Measurements from ENCODE around the gene COMT. TPM values are rescaled to one million over a fixed set of nuclear protein-coding genes. Genes with fewer than 3 reads are reported as not detected.
A peak's percentile ranks its signal among the peaks of the same experiment; 100 is the strongest.

COMT gene
- total and polyA plus RNA-seq, 5 donors from 2014 or later: 27.3 to 106 (median 93.0) TPM

DNA sequence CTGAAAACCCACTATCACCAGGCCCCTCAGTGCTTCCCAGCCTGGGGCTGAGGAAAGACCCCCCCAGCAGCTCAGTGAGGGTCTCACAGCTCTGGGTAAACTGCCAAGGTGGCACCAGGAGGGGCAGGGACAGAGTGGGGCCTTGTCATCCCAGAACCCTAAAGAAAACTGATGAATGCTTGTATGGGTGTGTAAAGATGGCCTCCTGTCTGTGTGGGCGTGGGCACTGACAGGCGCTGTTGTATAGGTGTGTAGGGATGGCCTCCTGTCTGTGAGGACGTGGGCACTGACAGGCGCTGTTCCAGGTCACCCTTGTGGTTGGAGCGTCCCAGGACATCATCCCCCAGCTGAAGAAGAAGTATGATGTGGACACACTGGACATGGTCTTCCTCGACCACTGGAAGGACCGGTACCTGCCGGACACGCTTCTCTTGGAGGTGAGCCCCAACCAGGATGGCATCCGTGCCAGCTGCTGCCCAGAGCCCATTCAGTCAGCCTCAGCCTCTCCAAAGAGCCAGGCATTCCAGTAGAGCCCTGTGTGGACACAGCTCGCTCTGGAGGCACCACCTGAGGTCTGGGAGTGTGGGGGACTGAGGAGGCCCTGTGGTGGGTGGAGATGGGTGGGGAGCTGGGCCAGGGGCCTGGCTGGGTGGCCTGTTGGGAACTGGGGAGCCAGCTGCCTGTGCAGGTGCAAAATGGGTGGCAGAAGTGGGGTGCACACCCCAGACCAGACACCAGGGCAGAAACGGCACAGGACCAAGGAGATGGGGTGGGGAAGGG, 22.5 kb downstream of the COMT start:
- H3K4me3 Mint-ChIP-seq: no peak overlapping the region
- H3K4me1 ChIP-seq (ENCODE audit: control insufficient read depth, insufficient read depth, low read length, poor library complexity, severe bottlenecking): no peaks in the 10 kb centered on the region
- no peak for DNase-seq

DNA sequence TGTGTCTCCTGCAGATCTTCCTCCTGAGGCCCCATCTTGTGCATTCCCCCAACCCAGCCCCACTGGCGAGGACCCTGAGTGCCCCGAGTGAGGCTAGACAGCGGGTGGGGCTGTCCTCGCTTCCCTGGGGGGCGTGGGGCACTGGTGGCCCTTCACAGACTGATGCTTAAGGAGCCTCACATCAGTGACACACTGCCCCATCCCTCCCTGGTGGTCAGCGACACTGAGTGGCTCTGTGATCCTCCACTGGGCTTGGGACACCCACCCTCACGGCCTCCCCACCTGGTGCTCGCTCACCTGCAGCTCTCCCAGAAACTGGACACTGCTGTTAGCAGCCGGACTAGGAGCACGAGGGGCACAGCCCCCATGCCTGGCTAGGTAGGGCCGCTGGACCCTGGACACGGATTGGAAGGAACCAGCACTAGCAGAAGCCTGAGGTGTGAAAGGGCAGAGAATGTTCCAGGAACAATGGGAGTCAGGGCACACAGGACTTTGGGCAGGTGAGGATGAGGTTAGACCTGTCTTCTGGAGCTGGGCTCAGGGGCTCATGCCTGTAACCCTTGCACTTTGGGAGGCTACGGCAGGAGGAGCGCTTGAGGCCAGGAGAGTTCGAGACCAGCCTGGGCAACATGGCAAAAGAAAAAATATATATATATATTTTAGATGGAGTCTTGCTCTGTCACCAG, 23.3 kb downstream of the COMT start:
- H3K27me3 ChIP-seq (ENCODE audit: control insufficient read depth, insufficient read depth, low read length): no peaks in the 10 kb centered on the region
- Mint-ChIP-seq H3K27ac (no peak overlapping the region), H3K27me3 (no peaks in the 10 kb centered on the region), H3K4me1 (peaks cover 0 to 5% (median 0%) of the 10 kb centered on the region in 4 donors), H3K36me3 (peaks cover 6% of the 10 kb centered on the region), H3K4me3 (no peak overlapping the region), H3K9me3 (no peaks in the 10 kb centered on the region)
- ATAC-seq (ENCODE audit: low read depth in 2 of 2) (no peak), DNase-seq (no peak)
- peaks cover 3% of the 10 kb centered on the region for H3K36me3 ChIP-seq (ENCODE audit: control insufficient read depth, insufficient read depth, low read length)
- H3K4me3 ChIP-seq (ENCODE audit: low read depth, low read length): no peak overlapping the region
- no peak overlapping the region for H3K27ac ChIP-seq (ENCODE audit: insufficient read depth, low read length, poor library complexity, severe bottlenecking)
- no peaks in the 10 kb centered on the region for H3K4me1 ChIP-seq (ENCODE audit: control insufficient read depth, insufficient read depth, low read length, poor library complexity, severe bottlenecking)
- no peaks in the 10 kb centered on the region for H3K9me3 ChIP-seq (ENCODE audit: control insufficient read depth in 2 of 2, low read length in 2 of 2)

More for the DNA sequence above, 22.5 kb downstream of the COMT start:
- H3K4me3 ChIP-seq (ENCODE audit: low read depth, low read length): no peak overlapping the region
- Mint-ChIP-seq H3K36me3 (peaks cover 6% of the 10 kb centered on the region), H3K4me1 (peaks cover 0 to 6% (median 0%) of the 10 kb centered on the region in 4 donors), H3K27me3 (no peaks in the 10 kb centered on the region), H3K27ac (no peak overlapping the region), H3K9me3 (no peaks in the 10 kb centered on the region)
- H3K27me3 ChIP-seq (ENCODE audit: control insufficient read depth, insufficient read depth, low read length): no peaks in the 10 kb centered on the region
- ATAC-seq (ENCODE audit: low read depth in 2 of 2): no peak
- H3K9me3 ChIP-seq (ENCODE audit: control insufficient read depth in 2 of 2, low read length in 2 of 2): no peaks in the 10 kb centered on the region
- no peak overlapping the region for H3K27ac ChIP-seq (ENCODE audit: insufficient read depth, low read length, poor library complexity, severe bottlenecking)
- H3K36me3 ChIP-seq (ENCODE audit: control insufficient read depth, insufficient read depth, low read length): no peaks in the 10 kb centered on the region

DNA sequence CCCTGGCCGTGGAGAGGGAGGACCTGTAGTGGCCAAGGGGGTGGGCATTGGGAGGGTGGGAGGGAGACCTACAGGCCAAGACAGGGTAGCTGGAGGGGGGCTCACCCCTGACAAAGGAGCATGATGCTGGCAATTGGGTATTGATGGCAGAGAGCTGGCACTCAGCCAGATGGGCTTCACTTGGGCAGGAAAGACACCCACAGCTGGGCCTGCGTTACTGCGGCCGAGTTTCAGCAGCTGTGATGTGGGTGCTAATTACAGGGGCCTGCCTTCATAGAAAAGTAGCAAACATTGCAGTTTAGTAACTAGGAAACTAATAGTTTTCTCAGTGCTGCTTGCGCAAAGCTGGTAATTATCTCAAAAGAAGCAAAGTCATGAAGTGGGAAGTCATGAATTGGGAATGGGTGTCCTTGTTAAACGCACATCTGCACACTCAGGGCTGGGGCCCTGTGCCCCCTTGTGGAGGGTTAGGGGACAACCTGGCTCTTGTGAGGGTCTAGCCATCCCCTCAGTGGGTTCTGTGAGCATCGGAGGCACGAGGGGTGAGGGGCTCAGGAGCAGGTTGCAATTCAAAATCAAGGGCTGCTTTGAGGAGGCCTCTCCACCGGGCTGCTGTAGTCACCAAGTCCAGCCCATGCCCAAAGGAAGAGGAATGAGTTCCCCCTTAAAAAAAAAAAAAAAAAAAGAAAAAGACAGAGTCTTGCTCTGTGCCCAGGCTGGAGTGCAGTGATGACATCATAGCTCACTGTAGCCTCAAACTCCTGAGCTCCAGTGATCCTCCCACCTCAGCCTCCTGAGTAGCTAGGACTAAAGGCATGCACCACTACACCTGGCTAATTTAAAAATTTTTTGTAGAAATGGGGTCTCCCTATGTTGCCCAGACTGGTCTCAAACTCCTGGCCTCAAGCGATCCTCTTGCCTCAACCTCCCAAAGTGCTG, 24.5 kb downstream of the COMT start:
- Histone ChIP-seq H3K9me3 (ENCODE audit: control insufficient read depth in 2 of 2, low read length in 2 of 2) (no peaks in the 10 kb centered on the region), H3K4me3 (ENCODE audit: low read depth, low read length) (no peak overlapping the region), H3K4me1 (ENCODE audit: control insufficient read depth, insufficient read depth, low read length, poor library complexity, severe bottlenecking) (peaks cover 6% of the 10 kb centered on the region), H3K36me3 (ENCODE audit: control insufficient read depth, insufficient read depth, low read length) (peaks cover 3% of the 10 kb centered on the region), H3K27ac (ENCODE audit: insufficient read depth, low read length, poor library complexity, severe bottlenecking) (no peak overlapping the region), H3K27me3 (ENCODE audit: control insufficient read depth, insufficient read depth, low read length) (no peaks in the 10 kb centered on the region)
- no peak for DNase-seq
- Mint-ChIP-seq H3K27ac (peak overlapping the region in 1 of 3 donors; percentile 49), H3K36me3 (peaks cover 6% of the 10 kb centered on the region), H3K9me3 (no peaks in the 10 kb centered on the region), H3K4me1 (peaks cover 0 to 10% (median 2%) of the 10 kb centered on the region in 4 donors), H3K4me3 (no peak overlapping the region), H3K27me3 (no peaks in the 10 kb centered on the region)
- ATAC-seq (ENCODE audit: low read depth in 2 of 2): no peak

DNA sequence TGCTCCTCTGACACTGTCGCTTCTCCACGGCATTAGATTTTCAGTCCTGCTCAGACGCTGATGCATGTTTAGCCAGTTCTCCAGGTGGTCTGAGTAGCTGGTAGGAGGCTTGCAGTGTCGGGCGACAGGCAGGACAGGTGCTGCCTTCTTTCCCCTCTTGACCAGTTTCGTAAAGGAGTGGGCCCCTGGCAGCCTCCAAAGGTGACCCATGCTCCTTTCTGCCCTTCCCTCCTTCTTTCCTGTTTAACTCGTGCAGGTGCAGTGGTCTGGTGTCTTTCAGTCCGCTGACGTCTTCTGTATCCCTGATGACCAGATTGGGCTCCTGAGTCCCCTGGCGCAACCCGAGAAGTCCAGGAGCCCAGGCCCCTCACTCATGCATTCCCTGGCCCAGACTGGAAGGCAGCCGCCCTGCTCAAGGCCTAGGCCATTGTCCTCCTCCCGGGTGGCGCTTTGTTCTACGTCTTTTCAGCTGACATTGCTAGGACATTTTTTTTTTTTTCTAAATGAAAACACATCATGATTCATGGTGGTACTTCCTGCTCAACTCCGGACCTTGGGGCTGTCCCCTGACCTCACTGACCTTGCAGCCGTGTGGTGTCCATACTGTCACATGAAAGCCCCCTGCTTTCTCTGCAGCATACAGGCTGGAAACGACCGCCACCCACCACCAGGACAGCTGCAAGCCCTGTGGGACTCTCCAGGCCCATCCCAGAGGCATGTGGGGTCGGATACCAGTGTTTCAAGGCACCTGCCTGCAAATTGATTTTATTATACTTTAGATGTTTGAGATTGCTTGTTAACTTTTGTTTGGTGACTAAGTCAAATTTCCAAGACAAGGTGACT, 25.6 kb downstream of the COMT start:
- H3K27ac Mint-ChIP-seq: peak overlapping the region; percentile 49 to 71 (median 58)
- ATAC-seq (ENCODE audit: low read depth in 2 of 2): no peak
- peaks cover 6% of the 10 kb centered on the region for H3K36me3 Mint-ChIP-seq

DNA sequence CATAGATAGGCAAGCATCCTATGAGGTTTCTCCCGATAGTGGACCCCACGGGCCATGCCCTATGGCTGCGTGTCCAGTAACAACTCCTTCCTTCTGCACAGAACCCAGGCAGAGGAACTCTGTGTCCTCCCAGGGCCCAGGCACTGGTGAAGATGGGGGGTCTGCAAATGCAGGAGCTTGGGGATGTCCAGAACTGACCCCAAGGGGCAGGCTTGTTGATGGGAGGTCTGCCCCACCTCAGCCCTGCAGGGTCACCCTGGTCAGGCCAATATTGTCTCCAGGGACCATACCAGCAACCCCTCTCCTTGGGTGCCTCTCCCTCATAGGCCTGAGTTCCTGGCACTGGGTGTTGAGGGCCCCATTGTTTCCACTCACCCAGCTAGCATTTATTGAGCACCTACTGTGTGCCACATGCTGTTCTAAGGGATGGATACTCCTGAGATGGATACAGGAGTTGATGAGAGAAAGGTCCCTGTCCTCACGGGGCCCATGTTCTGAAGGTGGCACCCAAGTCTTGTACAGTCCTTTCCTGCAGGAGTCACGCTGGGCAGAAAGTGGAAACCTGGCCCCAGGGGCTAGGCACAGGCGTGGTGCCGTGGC, 26.4 kb downstream of the COMT start:
- Mint-ChIP-seq H3K4me1 (peaks cover 0 to 12% (median 2%) of the 10 kb centered on the region in 4 donors), H3K9me3 (no peaks in the 10 kb centered on the region), H3K27me3 (no peaks in the 10 kb centered on the region), H3K4me3 (peak overlapping the region in 1 of 4 donors; percentile 38), H3K27ac (peak overlapping the region in 1 of 3 donors; percentile 14), H3K36me3 (peaks cover 6% of the 10 kb centered on the region)
- ATAC-seq (ENCODE audit: low read depth in 2 of 2) (no peak), DNase-seq (no peak)
- Histone ChIP-seq H3K4me3 (ENCODE audit: low read depth, low read length) (no peak overlapping the region), H3K36me3 (ENCODE audit: control insufficient read depth, insufficient read depth, low read length) (peaks cover 3% of the 10 kb centered on the region), H3K9me3 (ENCODE audit: control insufficient read depth in 2 of 2, low read length in 2 of 2) (no peaks in the 10 kb centered on the region), H3K27me3 (ENCODE audit: control insufficient read depth, insufficient read depth, low read length) (no peaks in the 10 kb centered on the region), H3K4me1 (ENCODE audit: control insufficient read depth, insufficient read depth, low read length, poor library complexity, severe bottlenecking) (peaks cover 6% of the 10 kb centered on the region), H3K27ac (ENCODE audit: insufficient read depth, low read length, poor library complexity, severe bottlenecking) (no peak overlapping the region)

More for the DNA sequence above, 25.6 kb downstream of the COMT start:
- H3K27ac ChIP-seq (ENCODE audit: insufficient read depth, low read length, poor library complexity, severe bottlenecking): no peak overlapping the region
- no peak overlapping the region for H3K4me3 Mint-ChIP-seq
- no peaks in the 10 kb centered on the region for H3K27me3 Mint-ChIP-seq
- DNase-seq: no peak
- H3K4me3 ChIP-seq (ENCODE audit: low read depth, low read length): no peak overlapping the region
- H3K9me3 Mint-ChIP-seq: no peaks in the 10 kb centered on the region
- H3K4me1 Mint-ChIP-seq: peaks cover 0 to 14% (median 2%) of the 10 kb centered on the region in 4 donors
- no peaks in the 10 kb centered on the region for H3K27me3 ChIP-seq (ENCODE audit: control insufficient read depth, insufficient read depth, low read length)
- H3K4me1 ChIP-seq (ENCODE audit: control insufficient read depth, insufficient read depth, low read length, poor library complexity, severe bottlenecking): peaks cover 6% of the 10 kb centered on the region
- no peaks in the 10 kb centered on the region for H3K9me3 ChIP-seq (ENCODE audit: control insufficient read depth in 2 of 2, low read length in 2 of 2)
- H3K36me3 ChIP-seq (ENCODE audit: control insufficient read depth, insufficient read depth, low read length): peaks cover 3% of the 10 kb centered on the region

DNA sequence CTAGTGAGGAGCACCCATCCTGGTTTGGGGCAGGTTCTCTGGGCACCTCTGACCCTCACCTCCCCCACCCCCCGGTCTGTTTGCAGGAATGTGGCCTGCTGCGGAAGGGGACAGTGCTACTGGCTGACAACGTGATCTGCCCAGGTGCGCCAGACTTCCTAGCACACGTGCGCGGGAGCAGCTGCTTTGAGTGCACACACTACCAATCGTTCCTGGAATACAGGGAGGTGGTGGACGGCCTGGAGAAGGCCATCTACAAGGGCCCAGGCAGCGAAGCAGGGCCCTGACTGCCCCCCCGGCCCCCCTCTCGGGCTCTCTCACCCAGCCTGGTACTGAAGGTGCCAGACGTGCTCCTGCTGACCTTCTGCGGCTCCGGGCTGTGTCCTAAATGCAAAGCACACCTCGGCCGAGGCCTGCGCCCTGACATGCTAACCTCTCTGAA, 26.9 kb downstream of the COMT start:
- peaks cover 6% of the 10 kb centered on the region for H3K36me3 Mint-ChIP-seq
- Histone ChIP-seq H3K27me3 (ENCODE audit: control insufficient read depth, insufficient read depth, low read length) (no peaks in the 10 kb centered on the region), H3K4me3 (ENCODE audit: low read depth, low read length) (no peak overlapping the region), H3K36me3 (ENCODE audit: control insufficient read depth, insufficient read depth, low read length) (peaks cover 3% of the 10 kb centered on the region), H3K27ac (ENCODE audit: insufficient read depth, low read length, poor library complexity, severe bottlenecking) (no peak overlapping the region), H3K9me3 (ENCODE audit: control insufficient read depth in 2 of 2, low read length in 2 of 2) (no peaks in the 10 kb centered on the region), H3K4me1 (ENCODE audit: control insufficient read depth, insufficient read depth, low read length, poor library complexity, severe bottlenecking) (peaks cover 6% of the 10 kb centered on the region)
- no peaks in the 10 kb centered on the region for H3K9me3 Mint-ChIP-seq
- no peaks in the 10 kb centered on the region for H3K27me3 Mint-ChIP-seq
- H3K27ac Mint-ChIP-seq: no peak overlapping the region
- DNase-seq (no peak), ATAC-seq (ENCODE audit: low read depth in 2 of 2) (no peak)
- H3K4me3 Mint-ChIP-seq: no peak overlapping the region
- peaks cover 0 to 12% (median 2%) of the 10 kb centered on the region in 4 donors for H3K4me1 Mint-ChIP-seq
